Lower lobe of right lung (tissue), 2 donors: ENCODE results near the gene CEP97. TPM values are rescaled to one million over a fixed set of nuclear protein-coding genes. Genes with fewer than 3 reads are reported as not detected.
A peak's percentile ranks its signal among the peaks of the same experiment; 100 is the strongest.

Experiments used
- ATAC-seq, 2 donors: fragments of 200-7000 bp; cut with Tn5 transposase; one replicate each; pipeline ENCODE4 v1.9.1; 2020 to 2022; ENCODE audit warnings: mild to moderate bottlenecking in 2 of 2, moderate library complexity in 2 of 2
- DNase-seq: peaks from one replicate; pipeline ENCODE4 v3.0.0-alpha.2; 2020
- H3K27ac ChIP-seq: fragments of 200-600 bp; one replicate; pipeline ENCODE4 v1.8.0; 2022
- H3K27me3 ChIP-seq: fragments of 200-600 bp; one replicate; pipeline ENCODE4 v1.8.0; 2022; ENCODE audit warnings: low read depth
- H3K36me3 ChIP-seq: fragments of 200-600 bp; one replicate; pipeline ENCODE4 v1.8.0; 2022; ENCODE audit warnings: mild to moderate bottlenecking
- H3K4me1 ChIP-seq: fragments of 200-600 bp; one replicate; pipeline ENCODE4 v1.8.0; 2022
- H3K4me3 ChIP-seq: fragments of 200-600 bp; one replicate; pipeline ENCODE4 v1.8.0; 2022; ENCODE audit warnings: mild to moderate bottlenecking
- H3K9me3 ChIP-seq: fragments of 200-600 bp; one replicate; pipeline ENCODE4 v1.8.0; 2022
- CTCF ChIP-seq: fragments of 200-600 bp; IDR thresholded peaks from one replicate; pipeline ENCODE4 v1.8.0; 2022; ENCODE audit warnings: antibody characterized with exemption, mild to moderate bottlenecking
- intact Hi-C: fragments of 100-400 bp; cut with DNase I; formaldehyde crosslinking; loops from one replicate; pipeline ENCODE4 v1.11.0; 2022
- total RNA-seq: library from RNA; stranded (reverse); fragmentation: NEBNext Ultra II Directional; extraction: Animal tissue kit (Norgen Biotek cat#: 25700); gene quantifications from one replicate; pipeline ENCODE4 v1.2.1, GENCODE V29; 2021
- donor health status: DM: no; HTN: yes; CAD: no; lungs with severe emphysema.

The CEP97 gene
- total RNA-seq, 1 donor from 2014 or later, result 8.0 TPM

DNA sequence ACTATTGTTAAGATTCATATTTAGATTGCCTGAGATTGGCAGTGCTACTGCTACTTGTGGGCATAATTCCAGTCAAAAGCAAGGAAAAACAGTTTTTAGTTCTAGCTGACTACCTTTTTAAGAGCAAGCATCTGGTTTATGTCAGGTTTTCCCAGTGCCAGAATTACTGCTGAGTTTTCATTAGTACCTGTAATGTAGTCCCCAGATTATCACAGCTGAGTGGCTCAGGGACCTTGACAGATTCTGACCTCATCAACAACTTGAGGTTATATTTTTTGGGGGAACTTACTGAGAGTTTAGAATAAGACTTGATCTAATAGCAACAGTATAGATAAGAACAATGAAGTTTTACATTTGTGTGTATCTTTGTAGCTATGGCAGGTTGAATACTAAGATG is 85.6 kb downstream of the CEP97 start:
- Histone ChIP-seq H3K4me1 (peaks cover 26% of the 10 kb centered on the region), H3K27ac (peak overlapping the region; percentile 61), H3K9me3 (no peaks in the 10 kb centered on the region), H3K27me3 (no peaks in the 10 kb centered on the region), H3K4me3 (no peak overlapping the region), H3K36me3 (no peaks in the 10 kb centered on the region)
- ATAC-seq (no peak), DNase-seq (no peak)
- TF ChIP-seq CTCF, result no peak
- intact Hi-C loops, result loop anchor here (5.0 kb wide), 1 partner anchor 417 kb away; no protein-coding TSS in a partner anchor

GRCh38 chr3:101811875-101812274 is 87.5 kb downstream of the CEP97 start:
- no peak for TF ChIP-seq CTCF

DNA sequence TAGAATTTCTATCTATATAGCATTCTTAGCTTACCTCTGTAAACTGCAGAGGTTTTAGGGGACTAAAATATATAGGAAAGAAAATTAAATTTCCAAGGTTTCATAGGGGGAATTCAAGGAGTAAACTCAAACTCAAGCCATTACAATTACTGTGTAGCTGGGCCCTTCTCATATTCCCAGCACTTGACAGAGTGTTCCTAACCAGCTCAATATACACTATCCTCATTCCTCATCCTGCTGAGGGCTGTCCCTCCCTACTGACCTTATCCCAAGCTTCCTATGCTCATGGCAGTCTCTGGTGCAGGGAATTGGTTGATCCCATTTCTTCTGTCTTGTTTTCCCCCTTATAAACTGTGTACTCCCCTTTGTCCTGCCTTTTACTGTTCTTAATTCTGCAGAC is 88.5 kb downstream of the CEP97 start:
- Histone ChIP-seq H3K4me3 (no peak overlapping the region), H3K4me1 (peaks cover 26% of the 10 kb centered on the region), H3K9me3 (no peaks in the 10 kb centered on the region), H3K36me3 (peaks cover 10% of the 10 kb centered on the region), H3K27me3 (no peaks in the 10 kb centered on the region), H3K27ac (no peak overlapping the region)
- no peak for TF ChIP-seq CTCF
- ATAC-seq (no peak), DNase-seq (no peak)
- intact Hi-C loops, result loop anchor here (5.0 kb wide), 1 partner anchor 414 kb away; no protein-coding TSS in a partner anchor

More at GRCh38 chr3:101811875-101812274, 87.5 kb downstream of the CEP97 start:
- H3K9me3 ChIP-seq, result no peaks in the 10 kb centered on the region
- intact Hi-C loops, result loop anchor here (5.0 kb wide), 1 partner anchor 415 kb away; no protein-coding TSS in a partner anchor
- H3K27me3 ChIP-seq, result no peaks in the 10 kb centered on the region
- no peak for ATAC-seq
- H3K4me1 ChIP-seq, result peaks cover 26% of the 10 kb centered on the region
- no peak overlapping the region for H3K27ac ChIP-seq
- peaks cover under 1% of the 10 kb centered on the region for H3K36me3 ChIP-seq
- H3K4me3 ChIP-seq, result no peak overlapping the region
- no peak for DNase-seq

GRCh38 chr3:101813817-101814440 is 89.5 kb downstream of the CEP97 start:
- Histone ChIP-seq H3K4me1 (peaks cover 24% of the 10 kb centered on the region), H3K27me3 (no peaks in the 10 kb centered on the region), H3K9me3 (no peaks in the 10 kb centered on the region), H3K4me3 (no peak overlapping the region), H3K27ac (no peak overlapping the region), H3K36me3 (peaks cover 10% of the 10 kb centered on the region)
- DNase-seq (no peak), ATAC-seq (peak; percentile 53 to 61)
- peak; percentile 64 for TF ChIP-seq CTCF
- intact Hi-C loops, result loop anchor here (5.0 kb wide), 1 partner anchor 413 kb away; no protein-coding TSS in a partner anchor

- intact Hi-C loops, result loop anchor here (5.0 kb wide), 1 partner anchor 412 kb away; no protein-coding TSS in a partner anchor
- H3K9me3 ChIP-seq, result no peaks in the 10 kb centered on the region
- DNase-seq, result no peak
- peaks cover 10% of the 10 kb centered on the region for H3K36me3 ChIP-seq
- no peak overlapping the region for H3K27ac ChIP-seq
- no peak for TF ChIP-seq CTCF
- peak; percentile 51 to 76 for ATAC-seq
- no peaks in the 10 kb centered on the region for H3K27me3 ChIP-seq
- H3K4me1 ChIP-seq, result peaks cover 15% of the 10 kb centered on the region
- H3K4me3 ChIP-seq, result no peak overlapping the region
Measured at GRCh38 chr3:101814835-101815234, 90.4 kb downstream of the CEP97 start.
